RWPE1 (cell line): ENCODE results near the gene SERPINB10.
A peak's percentile ranks its signal among the peaks of the same experiment; 100 is the strongest.
"Not testable (repeated sequence)": the region's sequence is repeated elsewhere in the genome, so short reads cannot be mapped to it uniquely, and the experiment has no call there.

Source experiments
- CTCF ChIA-PET: fragments of 350-600 bp; sonication (Branson Sonifier 250); formaldehyde crosslinking; extraction: SDS; loops from one replicate; lab custom pipeline; 2021; lab: Yijun Ruan, JAX
- POLR2A ChIA-PET: fragments of 400-600 bp; formaldehyde crosslinking; extraction: SDS; loops from one replicate; lab custom pipeline; 2020; ENCODE audit warnings: antibody characterized with exemption; ENCODE audit not compliant: low non-redundant PET; lab: Yijun Ruan, JAX
- DNase-seq: peaks from one replicate; pipeline ENCODE4 v3.0.0; 2012; ENCODE audit warnings: low spot score
- H3K27ac ChIP-seq: fragments of 450-650 bp; 2 replicates; pipeline ENCODE4 v1.5.1; 2017
- TF ChIP-seq, protein P1 (sequence below): fragments of 450-650 bp; conservative IDR thresholded peaks from 2 replicates; pipeline ENCODE4 v1.5.1; 2017; ENCODE audit warnings: low read depth, mild to moderate bottlenecking

The SERPINB10 gene

GRCh38 chr18:63909870-63910269 lies 2.1 kb downstream of the SERPINB10 start:
- CTCF ChIA-PET: no interaction called here
- POLR2A ChIA-PET: no interaction called here
- H3K27ac ChIP-seq: no peak overlapping the region
- TF ChIP-seq, protein P1, sequence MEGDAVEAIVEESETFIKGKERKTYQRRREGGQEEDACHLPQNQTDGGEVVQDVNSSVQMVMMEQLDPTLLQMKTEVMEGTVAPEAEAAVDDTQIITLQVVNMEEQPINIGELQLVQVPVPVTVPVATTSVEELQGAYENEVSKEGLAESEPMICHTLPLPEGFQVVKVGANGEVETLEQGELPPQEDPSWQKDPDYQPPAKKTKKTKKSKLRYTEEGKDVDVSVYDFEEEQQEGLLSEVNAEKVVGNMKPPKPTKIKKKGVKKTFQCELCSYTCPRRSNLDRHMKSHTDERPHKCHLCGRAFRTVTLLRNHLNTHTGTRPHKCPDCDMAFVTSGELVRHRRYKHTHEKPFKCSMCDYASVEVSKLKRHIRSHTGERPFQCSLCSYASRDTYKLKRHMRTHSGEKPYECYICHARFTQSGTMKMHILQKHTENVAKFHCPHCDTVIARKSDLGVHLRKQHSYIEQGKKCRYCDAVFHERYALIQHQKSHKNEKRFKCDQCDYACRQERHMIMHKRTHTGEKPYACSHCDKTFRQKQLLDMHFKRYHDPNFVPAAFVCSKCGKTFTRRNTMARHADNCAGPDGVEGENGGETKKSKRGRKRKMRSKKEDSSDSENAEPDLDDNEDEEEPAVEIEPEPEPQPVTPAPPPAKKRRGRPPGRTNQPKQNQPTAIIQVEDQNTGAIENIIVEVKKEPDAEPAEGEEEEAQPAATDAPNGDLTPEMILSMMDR: no peak
- DNase-seq: peak; percentile 42

DNA sequence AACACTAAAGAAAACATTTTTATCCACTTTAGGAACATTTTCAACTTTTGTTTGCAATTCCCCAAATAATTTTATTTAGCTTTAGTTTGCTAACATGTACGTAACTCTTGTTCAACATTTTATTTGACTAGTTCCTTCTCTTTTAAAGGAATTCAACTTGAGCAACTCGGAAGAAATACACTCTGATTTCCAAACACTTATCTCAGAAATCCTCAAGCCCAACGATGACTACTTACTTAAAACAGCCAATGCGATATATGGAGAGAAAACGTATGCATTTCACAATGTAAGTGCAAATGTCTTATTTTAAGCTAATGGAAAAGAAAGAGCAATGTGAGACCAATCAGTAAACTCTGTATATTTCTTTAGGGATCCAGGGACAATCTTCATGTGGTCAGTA lies 10.1 kb downstream of the SERPINB10 start:
- ChIA-PET POLR2A (no interaction called here), CTCF (no interaction called here)
- DNase-seq: no peak
- no peak overlapping the region for H3K27ac ChIP-seq
- TF ChIP-seq, protein P1: no peak

GRCh38 chr18:63922049-63922448 lies 14.3 kb downstream of the SERPINB10 start:
- ChIA-PET CTCF (no interaction called here), POLR2A (no interaction called here)
- TF ChIP-seq, protein P1: no peak
- H3K27ac ChIP-seq: no peak overlapping the region
- DNase-seq: no peak

DNA sequence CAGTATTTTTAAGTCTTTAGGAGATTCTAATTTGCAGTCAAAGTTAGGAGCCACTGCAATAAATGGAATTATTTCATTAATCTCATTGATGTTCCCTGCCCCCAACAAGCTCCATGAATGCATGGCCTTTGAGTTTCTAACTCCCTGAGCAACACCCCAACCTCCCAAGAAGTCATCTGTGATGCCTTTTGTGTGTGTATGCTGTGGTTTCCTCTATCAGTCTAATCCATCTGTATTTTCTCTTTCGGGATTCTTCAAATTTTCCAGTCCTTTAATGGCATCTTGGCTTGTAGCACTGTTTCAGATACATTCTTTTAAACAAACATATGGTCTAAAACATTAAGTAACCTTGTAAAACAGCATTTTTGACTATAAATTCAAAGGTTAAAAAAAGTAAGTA lies 16.8 kb downstream of the SERPINB10 start:
- DNase-seq: no peak
- ChIA-PET CTCF (no interaction called here), POLR2A (no interaction called here)
- no peak overlapping the region for H3K27ac ChIP-seq
- TF ChIP-seq, protein P1: no peak

GRCh38 chr18:63928331-63928730 lies 20.6 kb downstream of the SERPINB10 start:
- H3K27ac ChIP-seq: no peak overlapping the region
- ChIA-PET CTCF (no interaction called here), POLR2A (interaction anchor here (0.7 kb wide), 1 partner anchor 42 kb away, joined by 3 read pairs; no protein-coding TSS in a partner anchor)
- DNase-seq: no peak
- TF ChIP-seq, protein P1: no peak

DNA sequence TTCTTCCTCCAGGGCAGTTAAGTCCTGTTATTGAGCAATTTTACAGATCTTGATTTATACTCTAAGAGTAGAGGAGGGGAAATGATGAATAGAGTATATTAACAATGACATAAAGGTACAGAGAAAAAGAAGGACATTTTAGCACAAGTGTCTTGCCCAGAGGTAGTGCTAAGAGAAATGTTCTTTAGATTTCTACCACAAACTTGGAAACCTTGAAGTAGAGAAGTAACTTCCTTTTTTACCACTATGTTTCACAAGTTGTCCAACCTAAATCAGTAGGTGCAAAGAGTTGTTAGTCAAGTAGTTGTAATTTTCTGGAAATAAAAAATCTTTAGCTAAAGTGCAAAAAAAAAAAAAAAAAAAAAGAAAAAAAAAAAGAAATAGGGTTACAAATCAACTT lies 21.6 kb downstream of the SERPINB10 start:
- H3K27ac ChIP-seq, POLR2A ChIA-PET, CTCF ChIA-PET, DNase-seq: not testable (repeated sequence)

DNA sequence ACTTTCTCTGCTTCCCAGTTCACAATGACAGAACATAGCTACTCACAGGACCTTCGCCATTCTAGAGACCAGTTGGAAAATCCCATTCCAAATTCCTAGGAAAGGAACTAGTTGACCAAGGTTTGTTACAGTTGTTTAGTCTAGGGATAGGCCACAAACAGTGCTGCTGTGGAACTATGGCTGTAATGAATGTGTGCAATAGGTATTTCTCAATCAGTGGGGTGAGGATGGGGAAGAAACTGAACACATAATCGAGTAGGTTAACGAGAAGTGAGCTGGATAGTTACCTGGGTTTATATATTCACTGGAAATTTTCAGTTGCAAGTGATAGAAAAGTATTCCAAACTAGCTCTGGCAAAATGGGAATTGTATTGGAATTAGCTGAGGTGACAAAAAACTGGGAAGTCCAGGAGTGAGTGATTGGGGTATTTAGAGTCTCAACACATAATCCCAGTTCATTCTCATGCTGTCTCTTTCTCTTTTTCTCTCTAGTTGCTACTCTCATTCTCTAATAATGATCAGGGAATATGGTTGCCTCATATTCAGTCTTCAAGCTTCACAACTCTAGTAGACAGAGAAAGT lies 23.1 kb downstream of the SERPINB10 start:
- ChIA-PET POLR2A (no interaction called here), CTCF (no interaction called here)
- DNase-seq: no peak
- H3K27ac ChIP-seq: no peak overlapping the region
- TF ChIP-seq, protein P1: no peak
